Liver (tissue), 3 donors: Measurements from ENCODE around the gene RABEP2.

ENCODE experiments used
- CTCF ChIP-seq: fragments of 150-350 bp; IDR thresholded peaks from 2 replicates; pipeline ENCODE4 v1.5.1; 2017; ENCODE audit warnings: improper control_type of control experiment, low read depth, low read length; ENCODE audit not compliant: missing input control
- FOXA1 ChIP-seq: IDR thresholded peaks from 2 replicates; pipeline ENCODE4 v1.6.1; 2016; ENCODE audit warnings: antibody characterized with exemption
- HNF4A ChIP-seq, 2 donors: conservative IDR thresholded peaks; 2 replicates each; pipeline ENCODE4 v1.6.1; 2016; ENCODE audit warnings: antibody characterized with exemption in 2 of 2, mild to moderate bottlenecking in 2 of 2
- HNF4G ChIP-seq: IDR thresholded peaks from 2 replicates; pipeline ENCODE4 v1.6.1; 2016; ENCODE audit warnings: antibody characterized with exemption
- JUND ChIP-seq, 2 donors: IDR thresholded peaks; 2 replicates each; pipeline ENCODE4 v1.6.1; 2016; ENCODE audit warnings: antibody characterized with exemption in 2 of 2
- REST ChIP-seq: IDR thresholded peaks from 2 replicates; pipeline ENCODE4 v1.6.1; 2016; ENCODE audit warnings: antibody characterized with exemption, mild to moderate bottlenecking
- YY1 ChIP-seq: IDR thresholded peaks from 2 replicates; pipeline ENCODE4 v1.6.1; 2016; ENCODE audit warnings: antibody characterized with exemption, mild to moderate bottlenecking
- donor health status: healthy.
- donor health status: healthy.

GRCh38 chr16:28943281-28943680, 18.2 kb upstream of the RABEP2 start:
- TF ChIP-seq FOXA1 (no peak), CTCF (no peak), YY1 (no peak), HNF4G (no peak), REST (no peak), JUND (IDR thresholded peaks at IDR 0.05) (no peak), HNF4A (conservative IDR thresholded peaks at IDR 0.05) (no peak)
